OCI-LY1 (cell line): ENCODE data around the gene NPAS3.

ENCODE experiments used
- H2AFZ ChIP-seq: fragments of 200-600 bp; sonication (generic), shearing (Covaris generic); 2 replicates; pipeline ENCODE4 v1.6.0; 2014; ENCODE audit warnings: antibody characterized with exemption, mild to moderate bottlenecking, low read length
- H3F3A ChIP-seq: fragments of 200-600 bp; sonication (generic), shearing (Covaris generic); 2 replicates; pipeline ENCODE4 v1.6.0; 2014; ENCODE audit warnings: mild to moderate bottlenecking, antibody characterized with exemption, low read length, moderate library complexity; ENCODE audit not compliant: insufficient read depth
- H3K27ac ChIP-seq: fragments of 200-600 bp; sonication (generic); 2 replicates; pipeline ENCODE4 v1.5.1; 2014; ENCODE audit warnings: low read length, mixed run types, mild to moderate bottlenecking, low read depth; ENCODE audit not compliant: poor library complexity, severe bottlenecking
- H3K27me3 ChIP-seq: fragments of 200-600 bp; sonication (generic); 2 replicates; pipeline ENCODE4 v1.6.0; 2014; ENCODE audit warnings: antibody characterized with exemption, mild to moderate bottlenecking, low read length, moderate library complexity; ENCODE audit not compliant: insufficient read depth
- H3K36me3 ChIP-seq: fragments of 200-600 bp; sonication (generic); 2 replicates; pipeline ENCODE4 v1.6.1; 2014; ENCODE audit warnings: mild to moderate bottlenecking, antibody characterized with exemption, low read length, moderate library complexity, mixed read lengths; ENCODE audit not compliant: insufficient read depth
- H3K4me1 ChIP-seq: fragments of 200-600 bp; sonication (generic); 2 replicates; pipeline ENCODE4 v1.5.1; 2014; ENCODE audit warnings: mild to moderate bottlenecking, low read length, moderate library complexity; ENCODE audit not compliant: insufficient read depth, severe bottlenecking
- H3K4me2 ChIP-seq: fragments of 200-600 bp; sonication (generic), shearing (Covaris generic); 2 replicates; pipeline ENCODE4 v1.6.1; 2014; ENCODE audit warnings: low read length
- H3K4me3 ChIP-seq: fragments of 200-600 bp; sonication (generic); 2 replicates; pipeline ENCODE4 v1.5.1; 2014; ENCODE audit warnings: low read length, low read depth, mild to moderate bottlenecking, mixed read lengths; ENCODE audit not compliant: poor library complexity, severe bottlenecking
- H3K79me2 ChIP-seq: fragments of 200-600 bp; shearing (Covaris generic); 2 replicates; pipeline ENCODE4 v1.6.1; 2016; ENCODE audit warnings: mixed run types, low read length, mixed read lengths; ENCODE audit not compliant: insufficient read depth
- H3K9ac ChIP-seq: fragments of 200-600 bp; sonication (generic), shearing (Covaris generic); 2 replicates; pipeline ENCODE4 v1.6.1; 2014; ENCODE audit warnings: mild to moderate bottlenecking, low read length, mixed read lengths
- H3K9me2 ChIP-seq: fragments of 200-600 bp; sonication (generic), shearing (Covaris generic); 2 replicates; pipeline ENCODE4 v1.6.1; 2014; ENCODE audit warnings: low read depth, mild to moderate bottlenecking, low read length, mixed read lengths
- H3K9me3 ChIP-seq: fragments of 200-600 bp; shearing (Covaris generic); 2 replicates; pipeline ENCODE4 v1.6.1; 2014; ENCODE audit warnings: low read length, mixed read lengths
- H4K20me1 ChIP-seq: fragments of 200-600 bp; sonication (generic), shearing (Covaris generic); 2 replicates; pipeline ENCODE4 v1.6.0; 2016; ENCODE audit warnings: mild to moderate bottlenecking, low read length; ENCODE audit not compliant: insufficient read depth
- EZH2 ChIP-seq: fragments of 200-600 bp; sonication (generic), shearing (Covaris generic); IDR thresholded peaks from 2 replicates; pipeline ENCODE4 v1.8.0; 2017; ENCODE audit warnings: borderline replicate concordance, mixed run types, mild to moderate bottlenecking, antibody characterized with exemption, low read length, moderate library complexity, mixed read lengths
- TF ChIP-seq, protein P1 (sequence below): fragments of 200-600 bp; sonication (generic), shearing (Covaris generic); IDR thresholded peaks from 2 replicates; pipeline ENCODE4 v1.5.1; 2017; ENCODE audit warnings: mild to moderate bottlenecking, antibody characterized with exemption, low read length, moderate library complexity, mixed read lengths

The NPAS3 gene

GRCh38 chr14:33432407-33433023 is 493.8 kb downstream of the NPAS3 start:
- H3K4me3 ChIP-seq: no peak overlapping the region
- no peak overlapping the region for H2AFZ ChIP-seq
- H3K4me1 ChIP-seq: no peaks in the 10 kb centered on the region
- no peaks in the 10 kb centered on the region for H4K20me1 ChIP-seq
- no peak overlapping the region for H3K4me2 ChIP-seq
- H3K9me3 ChIP-seq: no peaks in the 10 kb centered on the region
- H3K27ac ChIP-seq: no peak overlapping the region
- no peaks in the 10 kb centered on the region for H3K27me3 ChIP-seq
- no peaks in the 10 kb centered on the region for H3F3A ChIP-seq
- H3K9me2 ChIP-seq: no peaks in the 10 kb centered on the region
- H3K79me2 ChIP-seq: no peaks in the 10 kb centered on the region
- TF ChIP-seq EZH2: no peak
- TF ChIP-seq, protein P1, sequence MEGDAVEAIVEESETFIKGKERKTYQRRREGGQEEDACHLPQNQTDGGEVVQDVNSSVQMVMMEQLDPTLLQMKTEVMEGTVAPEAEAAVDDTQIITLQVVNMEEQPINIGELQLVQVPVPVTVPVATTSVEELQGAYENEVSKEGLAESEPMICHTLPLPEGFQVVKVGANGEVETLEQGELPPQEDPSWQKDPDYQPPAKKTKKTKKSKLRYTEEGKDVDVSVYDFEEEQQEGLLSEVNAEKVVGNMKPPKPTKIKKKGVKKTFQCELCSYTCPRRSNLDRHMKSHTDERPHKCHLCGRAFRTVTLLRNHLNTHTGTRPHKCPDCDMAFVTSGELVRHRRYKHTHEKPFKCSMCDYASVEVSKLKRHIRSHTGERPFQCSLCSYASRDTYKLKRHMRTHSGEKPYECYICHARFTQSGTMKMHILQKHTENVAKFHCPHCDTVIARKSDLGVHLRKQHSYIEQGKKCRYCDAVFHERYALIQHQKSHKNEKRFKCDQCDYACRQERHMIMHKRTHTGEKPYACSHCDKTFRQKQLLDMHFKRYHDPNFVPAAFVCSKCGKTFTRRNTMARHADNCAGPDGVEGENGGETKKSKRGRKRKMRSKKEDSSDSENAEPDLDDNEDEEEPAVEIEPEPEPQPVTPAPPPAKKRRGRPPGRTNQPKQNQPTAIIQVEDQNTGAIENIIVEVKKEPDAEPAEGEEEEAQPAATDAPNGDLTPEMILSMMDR: peak; percentile 57
- H3K36me3 ChIP-seq: no peaks in the 10 kb centered on the region
- no peak overlapping the region for H3K9ac ChIP-seq

- Histone ChIP-seq H4K20me1 (no peaks in the 10 kb centered on the region), H3K27ac (no peak overlapping the region), H3K4me1 (no peaks in the 10 kb centered on the region), H3K4me3 (no peak overlapping the region), H3K36me3 (no peaks in the 10 kb centered on the region), H2AFZ (no peak overlapping the region), H3K9ac (no peak overlapping the region), H3K27me3 (no peaks in the 10 kb centered on the region), H3K9me2 (no peaks in the 10 kb centered on the region), H3F3A (no peaks in the 10 kb centered on the region), H3K4me2 (no peak overlapping the region), H3K79me2 (no peaks in the 10 kb centered on the region), H3K9me3 (no peaks in the 10 kb centered on the region)
- TF ChIP-seq, protein P1: no peak
- TF ChIP-seq EZH2: no peak
Observed at GRCh38 chr14:33433396-33433795, 494.7 kb downstream of the NPAS3 start.

DNA sequence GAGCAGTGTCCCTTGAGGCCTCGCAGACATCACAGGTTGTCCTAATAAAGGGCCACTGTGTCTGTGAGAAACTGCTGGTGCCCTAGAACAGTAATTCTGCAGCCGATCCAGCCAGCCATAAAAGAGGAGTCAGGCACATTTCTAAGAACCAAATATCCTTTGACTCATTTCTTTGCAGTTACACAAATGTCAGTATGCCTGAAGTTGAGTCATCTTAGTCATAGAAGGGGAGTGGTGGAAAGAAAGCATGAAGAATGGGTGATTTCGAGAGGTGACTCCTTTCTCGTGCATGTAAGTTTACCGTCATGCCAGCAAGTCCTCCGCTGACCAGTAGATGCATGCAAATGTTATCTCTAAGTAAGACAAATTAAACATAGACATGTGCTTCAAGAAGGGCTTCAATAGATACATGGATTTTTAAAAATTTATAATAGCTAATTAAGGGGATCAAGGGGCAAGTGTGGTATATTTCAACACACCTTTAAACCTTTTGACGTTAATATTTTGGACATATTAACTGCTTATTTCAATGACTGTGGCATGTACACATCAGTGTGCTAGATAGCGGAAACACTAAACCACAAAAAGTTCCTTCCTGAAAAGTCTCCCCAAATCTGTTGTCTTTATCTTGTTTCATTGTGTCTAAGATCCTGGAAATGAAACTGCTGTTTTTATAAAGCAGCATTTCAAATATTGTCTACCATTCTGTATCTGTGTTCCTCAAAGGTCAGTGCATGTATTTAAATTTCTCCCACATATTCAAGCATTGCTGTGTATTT is 497.4 kb downstream of the NPAS3 start:
- H3K4me2 ChIP-seq: no peak overlapping the region
- no peak overlapping the region for H3K9ac ChIP-seq

More for the DNA sequence above, 497.4 kb downstream of the NPAS3 start:
- Histone ChIP-seq H3K36me3 (no peaks in the 10 kb centered on the region), H3K27ac (no peak overlapping the region), H4K20me1 (no peaks in the 10 kb centered on the region), H3K27me3 (no peaks in the 10 kb centered on the region), H3K9me3 (no peaks in the 10 kb centered on the region), H3K79me2 (no peaks in the 10 kb centered on the region), H3F3A (no peaks in the 10 kb centered on the region), H3K9me2 (no peaks in the 10 kb centered on the region), H3K4me3 (no peak overlapping the region), H2AFZ (no peak overlapping the region), H3K4me1 (no peaks in the 10 kb centered on the region)
- TF ChIP-seq, protein P1: no peak
- TF ChIP-seq EZH2: no peak
